Prostate gland (tissue), 2 donors: ENCODE results near the gene TCP10L. TPM values are rescaled to one million over a fixed set of nuclear protein-coding genes. Genes with fewer than 3 reads are reported as not detected.
"Not testable (repeated sequence)": the region's sequence is repeated elsewhere in the genome, so short reads cannot be mapped to it uniquely, and the experiment has no call there.

Experiments used
- DNase-seq: peaks from one replicate; pipeline ENCODE4 v3.0.0-alpha.2; 2019; ENCODE audit warnings: low spot score
- H3K27ac ChIP-seq, 2 donors: fragments of 200-600 bp; sonication (generic); 2 replicates each; pipeline ENCODE4 v1.5.1; 2017 to 2019
- H3K27me3 ChIP-seq: fragments of 200-600 bp; sonication (generic); replicated peaks from 2 replicates; pipeline ENCODE4 v1.5.1; 2019; ENCODE audit not compliant: insufficient read depth
- H3K36me3 ChIP-seq, 2 donors: fragments of 200-600 bp; sonication (generic); 1 replicate in 1 of 2; 2 replicates in 1 of 2; pipeline versions ENCODE4 v1.5.1 to v1.8.1; 2017 to 2019
- H3K4me1 ChIP-seq: fragments of 200-600 bp; sonication (generic); replicated peaks from 2 replicates; pipeline ENCODE4 v1.5.1; 2019
- H3K4me3 ChIP-seq, 2 donors: fragments of 200-600 bp; sonication (generic); 2 replicates each; pipeline ENCODE4 v1.5.1; 2017 to 2019
- H3K9me3 ChIP-seq: fragments of 200-600 bp; sonication (generic); 2 replicates; pipeline ENCODE4 v1.5.1; 2017
- POLR2A ChIP-seq: fragments of 450-650 bp; IDR thresholded peaks from one replicate; pipeline ENCODE4 v1.6.1; 2016; ENCODE audit warnings: antibody characterized with exemption, mild to moderate bottlenecking
- POLR2AphosphoS5 ChIP-seq: sonication (generic); formaldehyde crosslinking; IDR thresholded peaks from one replicate; pipeline ENCODE4 v1.6.1; 2017; ENCODE audit warnings: antibody characterized with exemption
- WGBS: methylation state at CpG from one replicate; pipeline ENCODE4 v1.1.5; 2018; 5-methylcytosine and 5-hydroxymethylcytosine counted together
- intact Hi-C: fragments of 100-400 bp; cut with DNase I; formaldehyde crosslinking; loops from one replicate; pipeline ENCODE4 v1.14.2; 2022
- total RNA-seq, 2 donors: library from RNA; depleted of rRNA; stranded (reverse); fragments of >200 nt; gene quantifications; one replicate each; pipeline ENCODE4 v1.1.0, GENCODE V29; 2016
- TF ChIP-seq, protein P1 (sequence below), 4 experiments: fragments of 200-600 bp in 2 of 4; fragments of 450-650 bp in 2 of 4; sonication (generic) in 2 of 4; IDR thresholded peaks; 1 replicate in 3 of 4; 2 replicates in 1 of 4; pipeline ENCODE4 v1.5.1; 2016 to 2019; ENCODE audit warnings: antibody characterized with exemption in 4 of 4, mild to moderate bottlenecking in 2 of 4, moderate library complexity in 2 of 4

The TCP10L gene
- total RNA-seq, 2 donors from 2014 or later = 1.9 to 17.8 TPM

DNA sequence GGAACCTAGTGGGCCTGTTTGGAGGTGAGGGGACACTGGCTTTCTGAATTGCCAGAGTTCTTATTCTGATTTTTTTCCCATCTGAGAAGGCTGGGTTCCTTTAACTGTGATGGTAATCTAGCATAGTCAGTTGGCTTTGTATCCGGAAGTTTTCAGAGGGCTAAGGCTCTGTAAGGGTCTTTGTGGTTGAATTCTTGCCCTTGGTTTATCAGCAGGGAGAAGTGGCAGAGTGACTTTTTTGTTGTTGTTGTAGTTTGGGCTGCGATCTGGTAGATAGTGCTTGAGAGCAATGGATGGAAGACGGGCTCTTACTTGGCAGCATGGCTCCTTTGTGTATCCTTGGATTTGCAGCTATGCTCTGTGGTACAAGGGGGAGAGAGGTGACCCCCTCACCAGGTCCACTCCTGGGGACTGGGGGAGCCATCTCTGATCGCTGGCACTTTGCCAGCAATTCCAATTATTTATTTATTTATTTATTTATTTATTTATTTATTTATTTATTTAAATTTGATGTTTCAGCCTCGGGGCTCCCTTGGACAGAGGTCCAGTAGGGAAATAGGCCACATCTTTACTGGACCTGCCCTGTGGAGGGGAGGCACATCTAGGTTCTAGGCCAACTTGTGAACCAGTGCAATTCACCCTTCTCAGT, 18.5 kb downstream of the TCP10L start:
- no peak for DNase-seq
- H3K27ac ChIP-seq = no peak overlapping the region
- H3K4me3 ChIP-seq = no peak overlapping the region
- H3K4me1 ChIP-seq = no peaks in the 10 kb centered on the region
- H3K27me3 ChIP-seq = no peaks in the 10 kb centered on the region
- no peaks in the 10 kb centered on the region for H3K36me3 ChIP-seq
- H3K9me3 ChIP-seq = no peaks in the 10 kb centered on the region
- intact Hi-C loops = loop anchor here (5.0 to 10.0 kb wide), 3 partner anchors 72 to 242 kb away; partner anchors contain the start of gene EVA1C
- no peak for TF ChIP-seq POLR2AphosphoS5
- TF ChIP-seq POLR2A = no peak
- TF ChIP-seq, protein P1, sequence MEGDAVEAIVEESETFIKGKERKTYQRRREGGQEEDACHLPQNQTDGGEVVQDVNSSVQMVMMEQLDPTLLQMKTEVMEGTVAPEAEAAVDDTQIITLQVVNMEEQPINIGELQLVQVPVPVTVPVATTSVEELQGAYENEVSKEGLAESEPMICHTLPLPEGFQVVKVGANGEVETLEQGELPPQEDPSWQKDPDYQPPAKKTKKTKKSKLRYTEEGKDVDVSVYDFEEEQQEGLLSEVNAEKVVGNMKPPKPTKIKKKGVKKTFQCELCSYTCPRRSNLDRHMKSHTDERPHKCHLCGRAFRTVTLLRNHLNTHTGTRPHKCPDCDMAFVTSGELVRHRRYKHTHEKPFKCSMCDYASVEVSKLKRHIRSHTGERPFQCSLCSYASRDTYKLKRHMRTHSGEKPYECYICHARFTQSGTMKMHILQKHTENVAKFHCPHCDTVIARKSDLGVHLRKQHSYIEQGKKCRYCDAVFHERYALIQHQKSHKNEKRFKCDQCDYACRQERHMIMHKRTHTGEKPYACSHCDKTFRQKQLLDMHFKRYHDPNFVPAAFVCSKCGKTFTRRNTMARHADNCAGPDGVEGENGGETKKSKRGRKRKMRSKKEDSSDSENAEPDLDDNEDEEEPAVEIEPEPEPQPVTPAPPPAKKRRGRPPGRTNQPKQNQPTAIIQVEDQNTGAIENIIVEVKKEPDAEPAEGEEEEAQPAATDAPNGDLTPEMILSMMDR (IDR thresholded peaks at IDR 0.05) = no peak
- 81% methylated on average over 5 of the region's 5 CpGs for WGBS

DNA sequence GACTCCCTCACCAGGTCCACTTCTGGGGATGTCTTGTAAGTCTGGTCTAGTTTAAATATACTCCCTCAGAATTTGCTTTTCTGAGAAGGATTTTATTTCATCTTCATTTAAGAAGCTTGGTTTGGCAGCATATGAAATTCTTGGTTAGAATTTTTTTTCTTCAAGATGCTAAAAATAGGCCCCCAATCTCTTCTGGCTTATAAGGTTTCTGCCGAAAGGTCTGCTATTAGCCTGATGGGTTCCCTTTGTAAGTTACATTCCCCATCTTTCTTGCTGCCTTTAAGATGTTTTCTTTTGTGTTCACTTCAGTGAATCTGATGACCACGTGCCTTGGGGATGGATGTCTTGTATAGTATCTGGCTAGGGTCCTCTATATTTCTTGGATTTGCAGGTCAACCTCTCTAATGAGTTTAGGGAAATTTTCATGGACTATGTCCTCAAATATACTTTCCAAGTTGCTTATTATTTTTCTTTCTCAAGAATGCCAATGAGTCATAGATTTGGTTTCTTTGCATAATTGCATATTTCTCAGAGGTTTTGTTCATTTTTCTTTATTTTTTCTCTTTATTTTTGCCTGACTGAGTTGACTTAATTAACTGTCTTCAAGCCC, 19.4 kb downstream of the TCP10L start:
- TF ChIP-seq POLR2AphosphoS5 (no peak), POLR2A (no peak)
- TF ChIP-seq, protein P1 (IDR thresholded peaks at IDR 0.05) = no peak
- intact Hi-C loops = loop anchor here (5.0 to 10.0 kb wide), 3 partner anchors 71 to 241 kb away; partner anchors contain the start of gene EVA1C
- Histone ChIP-seq H3K4me1 (no peaks in the 10 kb centered on the region), H3K27ac (no peak overlapping the region), H3K36me3 (no peaks in the 10 kb centered on the region), H3K4me3 (no peak overlapping the region), H3K9me3 (no peaks in the 10 kb centered on the region), H3K27me3 (no peaks in the 10 kb centered on the region)
- no peak for DNase-seq
- 89% methylated on average over 2 of the region's 2 CpGs for WGBS

DNA sequence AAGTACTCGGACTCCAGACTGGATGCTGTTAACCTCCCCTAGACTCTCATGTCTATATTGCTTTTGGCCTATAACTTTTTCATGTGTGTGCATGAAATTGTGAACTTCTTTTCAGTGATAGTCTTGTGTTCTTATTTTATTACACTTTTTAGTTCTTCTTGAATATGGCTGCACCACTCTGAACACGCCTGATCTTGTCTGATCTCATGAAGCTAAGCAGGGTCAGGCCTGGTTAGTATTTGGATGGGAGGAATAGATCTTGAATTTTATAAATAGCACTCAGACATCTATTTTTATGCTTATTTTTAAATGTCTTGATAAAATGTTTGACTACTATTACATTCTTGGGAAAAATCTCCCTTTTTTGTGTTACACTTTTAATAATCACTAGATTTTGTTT, 22.4 kb downstream of the TCP10L start:
- Histone ChIP-seq H3K27ac (peak overlapping the region; percentile 47 to 56), H3K36me3 (no peaks in the 10 kb centered on the region), H3K27me3 (no peaks in the 10 kb centered on the region), H3K9me3 (no peaks in the 10 kb centered on the region), H3K4me3 (no peak overlapping the region), H3K4me1 (no peaks in the 10 kb centered on the region)
- DNase-seq = no peak
- WGBS = 84% methylated on average over 2 of the region's 2 CpGs
- no peak for TF ChIP-seq POLR2A
- intact Hi-C loops = loop anchor here (10.0 kb wide), 2 partner anchors 68 to 238 kb away; no protein-coding TSS in a partner anchor

DNA sequence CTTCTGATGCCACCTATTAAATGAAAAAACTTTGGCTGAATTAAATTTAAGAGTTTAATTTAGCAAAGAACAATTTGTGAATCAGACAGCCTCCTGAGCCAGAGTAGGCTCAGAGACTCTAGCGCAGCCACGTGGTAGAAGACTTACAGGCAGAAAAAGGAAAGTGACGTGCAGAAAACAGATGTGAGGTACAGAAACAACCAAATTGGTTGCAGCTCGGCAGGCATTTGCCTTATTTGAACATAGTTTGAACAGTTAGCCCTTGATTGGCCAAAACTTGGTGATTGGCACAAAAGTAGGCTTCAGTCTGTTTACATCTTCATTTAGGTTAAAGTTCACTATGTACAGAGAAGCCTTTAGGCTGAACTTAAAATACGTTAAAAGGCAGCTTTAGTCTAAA, 22.9 kb downstream of the TCP10L start:
- 59% methylated on average over 5 of the region's 5 CpGs for WGBS

DNA sequence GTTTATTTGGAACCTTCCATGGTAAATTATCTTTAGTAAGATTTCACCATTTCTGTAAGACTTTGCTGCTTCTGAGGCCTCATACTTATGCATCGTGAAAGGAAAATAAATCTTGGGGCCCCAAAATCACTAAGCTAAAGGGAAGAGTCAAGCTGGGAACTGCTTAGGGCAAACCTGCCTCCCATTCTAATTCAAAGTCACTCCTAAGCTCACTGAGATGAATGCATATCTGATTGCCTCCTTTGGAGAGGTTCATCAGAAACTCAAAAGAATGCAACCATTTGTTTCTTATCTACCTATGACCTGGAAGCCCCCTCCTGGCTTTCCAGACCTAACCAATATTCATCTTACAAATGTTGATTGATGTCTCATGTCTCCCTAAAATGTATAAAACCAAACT, 23.8 kb downstream of the TCP10L start:
- H3K27me3 ChIP-seq = not testable (repeated sequence)
- intact Hi-C loops = loop anchor here (10.0 kb wide), 2 partner anchors 67 to 237 kb away; no protein-coding TSS in a partner anchor

More for the DNA sequence above, 22.9 kb downstream of the TCP10L start:
- Histone ChIP-seq H3K27ac (peak overlapping the region; percentile 47 to 56), H3K4me3 (no peak overlapping the region), H3K9me3 (no peaks in the 10 kb centered on the region), H3K27me3 (no peaks in the 10 kb centered on the region), H3K36me3 (no peaks in the 10 kb centered on the region), H3K4me1 (no peaks in the 10 kb centered on the region)
- intact Hi-C loops = loop anchor here (10.0 kb wide), 2 partner anchors 68 to 238 kb away; no protein-coding TSS in a partner anchor
- TF ChIP-seq, protein P1 (IDR thresholded peaks at IDR 0.05) = peak in 3 of 4 experiments; percentile 30 to 54 (median 32)
- TF ChIP-seq POLR2A = no peak
- peak; percentile 30 for TF ChIP-seq POLR2AphosphoS5
- peak; percentile 27 for DNase-seq

More for the DNA sequence above, 23.8 kb downstream of the TCP10L start:
- 89% methylated on average over 1 of the region's 1 CpG for WGBS
- H3K36me3 ChIP-seq, H3K4me1 ChIP-seq, DNase-seq, H3K9me3 ChIP-seq, H3K4me3 ChIP-seq: not testable (repeated sequence)
- peak overlapping the region in 1 of 2 donors; percentile 25 for H3K27ac ChIP-seq
